HepG2 (cell line): ENCODE data around the gene SNAI3. TPM values are rescaled to one million over a fixed set of nuclear protein-coding genes. Genes with fewer than 3 reads are reported as not detected.

Source experiments
- ATAC-seq: fragments of 200-7000 bp; cut with Tn5 transposase; 3 replicates; pipeline ENCODE4 v1.9.1; 2020; ENCODE audit warnings: mild to moderate bottlenecking, moderate library complexity
- BruUV-seq: library from RNA; stranded (reverse); fragments of 400-500 nt; replicated peaks from 2 replicates; lab custom pipeline; 2021; lab: Mats Ljungman, UMichigan
- CTCF ChIA-PET: fragments of 300-600 bp; formaldehyde crosslinking; extraction: SDS; loops from one replicate; lab custom pipeline; 2021; ENCODE audit warnings: low total read pairs, inconsistent platforms, low intra/inter-chr PET ratio; lab: Yijun Ruan, JAX
- POLR2A ChIA-PET: fragments of 350-600 bp; sonication (Branson Sonifier 250); formaldehyde crosslinking; loops from one replicate; lab custom pipeline; 2020; ENCODE audit warnings: antibody characterized with exemption, inconsistent platforms; lab: Yijun Ruan, JAX
- DNase-seq: peaks from one replicate; pipeline ENCODE4 v3.0.0-alpha.2; 2015; ENCODE audit warnings: low spot score
- FAIRE-seq: peaks from 3 replicates; lab custom pipeline; 2011; peaks lifted over from hg19 to GRCh38; lab: Jason Lieb, UNC
- H2AFZ ChIP-seq: one replicate; pipeline ENCODE4 v1.6.1; 2011; ENCODE audit warnings: low read length, inconsistent platforms
- H3K27ac ChIP-seq: fragments of 300-600 bp; 3 replicates; pipeline ENCODE4 v1.8.0; 2011; ENCODE audit warnings: mixed run types, mild to moderate bottlenecking, mixed read lengths, low read length, inconsistent platforms; ENCODE audit not compliant: insufficient read depth; ENCODE audit errors: extremely low read length
- H3K27me3 ChIP-seq, 2 experiments: fragments of 200-600 bp in 1 of 2; 2 replicates in 1 of 2; 3 replicates in 1 of 2; pipeline versions ENCODE4 v1.6.0 to v1.8.0; 2011; ENCODE audit warnings: low read length in 2 of 2, mild to moderate bottlenecking in 2 of 2, moderate library complexity in 2 of 2, inconsistent platforms in 1 of 2; ENCODE audit not compliant: insufficient read depth in 2 of 2, control insufficient read depth in 1 of 2
- H3K36me3 ChIP-seq, 2 experiments: fragments of 200-600 bp in 1 of 2; replicated peaks in 1 of 2; 2 replicates in 1 of 2; 3 replicates in 1 of 2; pipeline versions ENCODE4 v1.5.1 to v1.8.0; 2011; ENCODE audit warnings: low read length in 2 of 2, inconsistent platforms in 1 of 2; ENCODE audit not compliant: insufficient read depth in 2 of 2, control insufficient read depth in 1 of 2
- H3K4me1 ChIP-seq: 2 replicates; pipeline ENCODE4 v1.5.1; 2012; ENCODE audit warnings: low read length, inconsistent platforms; ENCODE audit not compliant: insufficient read depth
- H3K4me2 ChIP-seq: 2 replicates; pipeline ENCODE4 v1.6.0; 2011; ENCODE audit warnings: low read depth, low read length, inconsistent platforms
- H3K4me3 ChIP-seq, 3 experiments: fragments of 200-600 bp in 1 of 3; sonication (generic), shearing (Covaris generic) in 1 of 3; replicated peaks in 1 of 3; 2 replicates each; pipeline ENCODE4 v1.5.1; 2011 to 2016; ENCODE audit warnings: low read length in 3 of 3, inconsistent platforms in 2 of 3, low read depth in 2 of 3, mild to moderate bottlenecking in 2 of 3, control low read depth in 1 of 3, mixed read lengths in 1 of 3; ENCODE audit not compliant: insufficient read depth in 1 of 3
- H3K79me2 ChIP-seq: one replicate; pipeline ENCODE4 v1.6.1; 2011; ENCODE audit warnings: low read length, inconsistent platforms; ENCODE audit not compliant: insufficient read depth
- H3K9ac ChIP-seq: 2 replicates; pipeline ENCODE4 v1.6.0; 2011; ENCODE audit warnings: mild to moderate bottlenecking, low read depth, low read length, inconsistent platforms; ENCODE audit not compliant: insufficient read depth
- H3K9me3 ChIP-seq: 2 replicates; pipeline ENCODE4 v1.5.1; 2012; ENCODE audit warnings: mild to moderate bottlenecking, low read length
- H4K20me1 ChIP-seq: 2 replicates; pipeline ENCODE4 v1.6.0; 2011; ENCODE audit warnings: inconsistent platforms, mild to moderate bottlenecking, low read length, moderate library complexity; ENCODE audit not compliant: insufficient read depth
- AGO2 ChIP-seq: fragments of 200-400 bp; formaldehyde crosslinking; optimal IDR thresholded peaks from 2 replicates; pipeline ENCODE3; 2017; ENCODE audit warnings: mild to moderate bottlenecking, low read depth, low read length, moderate library complexity
- MEIS2 ChIP-seq: sonication (generic); formaldehyde crosslinking; IDR thresholded peaks from 2 replicates; pipeline ENCODE4 v1.9.0; 2021; ENCODE audit warnings: mild to moderate bottlenecking, missing genetic modification reagents
- NCOA1 ChIP-seq: sonication (generic); formaldehyde crosslinking; IDR thresholded peaks from 2 replicates; pipeline ENCODE4 v1.9.0; 2021; ENCODE audit warnings: missing genetic modification reagents
- RBM22 ChIP-seq: fragments of 200-400 bp; formaldehyde crosslinking; optimal IDR thresholded peaks from 2 replicates; pipeline ENCODE3; 2017; ENCODE audit warnings: mild to moderate bottlenecking, low read length, moderate library complexity
- TMF1 ChIP-seq: sonication (generic); formaldehyde crosslinking; IDR thresholded peaks from 2 replicates; pipeline ENCODE4 v1.8.1; 2022; ENCODE audit warnings: low read depth, missing genetic modification reagents
- ZC3H4 ChIP-seq: sonication (generic); formaldehyde crosslinking; IDR thresholded peaks from 2 replicates; pipeline ENCODE4 v1.4.0; 2020; ENCODE audit warnings: missing genetic modification reagents, borderline replicate concordance
- ZNF34 ChIP-seq: sonication (generic); formaldehyde crosslinking; IDR thresholded peaks from 2 replicates; pipeline ENCODE4 v1.4.0; 2020; ENCODE audit warnings: mild to moderate bottlenecking, missing genetic modification reagents, borderline replicate concordance
- ZNF441 ChIP-seq: sonication (generic); formaldehyde crosslinking; IDR thresholded peaks from 2 replicates; pipeline ENCODE4 v1.7.0; 2021; ENCODE audit warnings: missing genetic modification reagents, borderline replicate concordance
- WGBS: methylation state at CpG from one replicate; pipeline ENCODE4 v1.1.6; 2017; ENCODE audit warnings: low lambda C conversion rate; 5-methylcytosine and 5-hydroxymethylcytosine counted together
- in situ Hi-C: cut with HindIII; loops from 2 replicates; pipeline ENCODE4 v1.10.0; 2017; ENCODE audit warnings: low pct_unique_long_range_greater_than_20kb; ENCODE audit not compliant: extremely low pct_ligation_motif_present
- intact Hi-C: fragments of 100-400 bp; cut with micrococcal nuclease; formaldehyde crosslinking; loops from one replicate; pipeline ENCODE4 v1.10.0; 2022; ENCODE audit not compliant: unreplicated experiment
- polyA plus RNA-seq, 8 experiments: library from polyadenylated mRNA; depleted of rRNA in 3 of 8; stranded (reverse) in 7 of 8; unstranded in 1 of 8; fragments of >200 nt; fragmentation: Illumina TruSeq in 4 of 8; extraction: Trizol in 4 of 8; gene quantifications; 2 replicates each; pipeline versions ENCODE4 v1.2.1 to v1.2.3, GENCODE V29; 2011 to 2016; ENCODE audit warnings: low read depth in 4 of 8, missing spikeins in 1 of 8, mixed read lengths in 1 of 8; ENCODE audit not compliant: insufficient read depth in 1 of 8
- total RNA-seq, 5 experiments: library from RNA; depleted of rRNA; stranded (reverse); fragments of >200 nt; fragmentation: Illumina TruSeq; extraction: Trizol; gene quantifications; 2 replicates each; pipeline ENCODE4 v1.2.3, GENCODE V29; 2016; ENCODE audit warnings: low read depth in 1 of 5
- TF ChIP-seq, protein P1 (sequence below): sonication (generic); formaldehyde crosslinking; IDR thresholded peaks from 2 replicates; pipeline ENCODE4 v1.4.0; 2020; ENCODE audit warnings: mild to moderate bottlenecking, missing genetic modification reagents

Gene SNAI3
- total and polyA plus RNA-seq, 2 of the 13 experiments (the other 11 are each of a cell fraction or from before 2014, with no cell fraction given), result 0.09 to 0.18 TPM

GRCh38 chr16:88730632-88731607 is 44.6 kb upstream of the SNAI3 start:
- no peaks in the 10 kb centered on the region for H3K4me1 ChIP-seq
- ATAC-seq (no peak), DNase-seq (no peak), FAIRE-seq (no peak)
- H3K36me3 ChIP-seq, result peaks cover 42 to 65% of the 10 kb centered on the region in 2 experiments; a peak in 4 of 5 replicates
- in situ Hi-C loops, result no loop called here
- no TSS peak for BruUV-seq
- H3K4me3 ChIP-seq, result no peak overlapping the region
- 97% methylated on average over 34 of the region's 34 CpGs for WGBS
- no peaks in the 10 kb centered on the region for H3K9me3 ChIP-seq
- intact Hi-C loops, result no loop called here
- TF ChIP-seq ZC3H4 (CRISPR knock-in tag) (no peak), AGO2 (peak; percentile 42), TMF1 (CRISPR knock-in tag) (no peak), NCOA1 (no peak), ZNF441 (CRISPR knock-in tag) (no peak), RBM22 (peak; percentile 31), ZNF34 (CRISPR knock-in tag) (no peak), MEIS2 (no peak)
- TF ChIP-seq, protein P1, sequence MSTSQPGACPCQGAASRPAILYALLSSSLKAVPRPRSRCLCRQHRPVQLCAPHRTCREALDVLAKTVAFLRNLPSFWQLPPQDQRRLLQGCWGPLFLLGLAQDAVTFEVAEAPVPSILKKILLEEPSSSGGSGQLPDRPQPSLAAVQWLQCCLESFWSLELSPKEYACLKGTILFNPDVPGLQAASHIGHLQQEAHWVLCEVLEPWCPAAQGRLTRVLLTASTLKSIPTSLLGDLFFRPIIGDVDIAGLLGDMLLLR, result no peak
- no peak overlapping the region for H3K9ac ChIP-seq
- H2AFZ ChIP-seq, result no peak overlapping the region
- no peak overlapping the region for H3K4me2 ChIP-seq
- POLR2A ChIA-PET, result no interaction called here
- H3K27me3 ChIP-seq, result no peaks in the 10 kb centered on the region
- CTCF ChIA-PET, result no interaction called here
- H3K79me2 ChIP-seq, result no peaks in the 10 kb centered on the region
- no peak overlapping the region for H3K27ac ChIP-seq
- H4K20me1 ChIP-seq, result no peaks in the 10 kb centered on the region
